ENCODE data around the gene RIPOR2.
"Not testable (repeated sequence)": the region's sequence is repeated elsewhere in the genome, so short reads cannot be mapped to it uniquely, and the experiment has no call there.

The RIPOR2 gene

GRCh38 chr6:24797596-24798216 lies 138.1 kb downstream of the RIPOR2 start:
- no peak for DNase-seq

- DNase-seq, result no peak
These were observed 139.0 kb downstream of the RIPOR2 start for GRCh38 chr6:24796616-24797290.

GRCh38 chr6:24795106-24795505 lies 140.7 kb downstream of the RIPOR2 start:
- no peak for DNase-seq

GRCh38 chr6:24788031-24788665 lies 147.6 kb downstream of the RIPOR2 start:
- DNase-seq, result no peak

- no peak for DNase-seq
These were observed 155.6 kb downstream of the RIPOR2 start for GRCh38 chr6:24780206-24780605.

- no peak for DNase-seq
These were observed 156.2 kb downstream of the RIPOR2 start for GRCh38 chr6:24779416-24780016.

GRCh38 chr6:24778878-24779277 lies 156.9 kb downstream of the RIPOR2 start:
- no peak for DNase-seq

- no peak for DNase-seq
These were observed 157.6 kb downstream of the RIPOR2 start for GRCh38 chr6:24778121-24778520.

- no peak for DNase-seq
These were observed 158.5 kb downstream of the RIPOR2 start for GRCh38 chr6:24777227-24777626.

GRCh38 chr6:24775520-24776058 lies 160.2 kb downstream of the RIPOR2 start:
- no peak for DNase-seq

GRCh38 chr6:24774696-24775519 lies 160.9 kb downstream of the RIPOR2 start, which contains the start of gene GMNN:
Gene GMNN, plus strand, starts transcription at chr6:24774937. Its CDS starts 2,310 bp downstream, at chr6:24777247.
- DNase-seq, result peak; percentile 98

- no peak for DNase-seq
These were observed 167.4 kb downstream of the RIPOR2 start for GRCh38 chr6:24768361-24768760.

- DNase-seq, result no peak
These were observed 168.9 kb downstream of the RIPOR2 start for GRCh38 chr6:24766680-24767462.

- DNase-seq, result not testable (repeated sequence)
These were observed 169.8 kb downstream of the RIPOR2 start for GRCh38 chr6:24765968-24766367.

- not testable (repeated sequence) for DNase-seq
These were observed 170.6 kb downstream of the RIPOR2 start for GRCh38 chr6:24764833-24765828.

- peak; percentile 79 for DNase-seq
These were observed 172.2 kb downstream of the RIPOR2 start for GRCh38 chr6:24763578-24763977.

GRCh38 chr6:24761851-24762250 lies 173.9 kb downstream of the RIPOR2 start:
- no peak for DNase-seq

- DNase-seq, result no peak
These were observed 174.4 kb downstream of the RIPOR2 start for GRCh38 chr6:24761193-24761835.

GRCh38 chr6:24760210-24760609 lies 175.6 kb downstream of the RIPOR2 start:
- no peak for DNase-seq

- no peak for DNase-seq
These were observed 176.0 kb downstream of the RIPOR2 start for GRCh38 chr6:24759718-24760117.
